Adipose tissue (tissue), 3 donors: ENCODE measurements around the gene TM2D1. TPM values are rescaled to one million over a fixed set of nuclear protein-coding genes. Genes with fewer than 3 reads are reported as not detected.

Experiments
- H3K27ac ChIP-seq: one replicate; pipeline ENCODE4 v1.5.1; 2013; ENCODE audit warnings: low read depth, low read length
- WGBS, 3 donors: extraction: QIAGEN DNeasy Blood & Tissue Kit; methylation state at CpG; one replicate each; pipeline ENCODE4 v1.1.7; 2013; 5-methylcytosine and 5-hydroxymethylcytosine counted together
- polyA plus RNA-seq, 3 donors: library from polyadenylated mRNA; stranded (reverse); fragments of 200-250 nt; gene quantifications; one replicate each; pipeline ENCODE4 v1.2.3, GENCODE V29; 2013
- donor health status: healthy with polysubstance abuse.
- donor health status: Bipolar disorder and iron deficiency.
- donor health status: healthy.

Gene TM2D1
- polyA plus RNA-seq, result 10 to 100 TPM; 18.4 to 29.0 (median 26.1) TPM

DNA sequence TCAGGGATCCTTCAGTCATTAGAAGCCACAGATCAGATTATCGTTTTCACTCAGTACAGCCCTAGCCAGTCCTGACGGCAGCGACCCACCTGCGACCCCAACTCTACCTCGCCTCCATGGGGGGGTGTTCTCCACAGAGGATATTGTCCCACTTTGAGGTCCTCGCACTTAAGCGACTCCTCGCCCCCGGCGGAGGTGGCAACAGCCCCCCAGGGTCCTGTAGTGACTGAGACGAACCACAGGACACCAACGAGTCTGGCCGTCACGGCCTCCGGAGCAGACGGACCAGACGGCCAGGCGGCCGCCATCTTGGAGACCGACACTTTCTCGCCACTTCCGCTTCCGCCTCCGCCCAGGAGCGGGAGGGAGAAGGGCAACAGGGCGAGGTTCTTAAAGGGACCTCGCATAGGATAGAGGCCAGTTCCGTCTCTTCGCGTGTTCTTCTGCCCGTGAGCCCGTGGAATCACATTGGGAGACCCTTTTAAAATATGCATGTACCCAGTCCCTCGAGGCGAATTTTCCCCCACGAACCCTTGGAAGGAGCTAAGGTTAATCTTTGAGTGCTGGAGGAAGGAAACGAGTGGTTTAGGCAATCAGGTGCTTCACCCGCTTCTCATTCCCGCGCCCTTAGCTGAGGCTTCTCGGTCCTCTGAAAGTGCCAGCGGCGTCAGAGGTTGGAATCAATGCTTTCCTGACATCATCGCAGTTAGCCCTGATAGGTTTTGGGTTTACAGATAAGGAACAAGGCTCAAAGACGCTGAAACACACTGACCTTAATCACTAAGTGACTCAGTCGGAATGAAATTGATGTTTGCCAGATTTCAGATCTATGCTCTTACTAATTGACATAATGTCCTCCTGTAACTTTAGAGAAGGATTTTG is at the start of gene TM2D1:
TM2D1 (minus strand) TSS at position 329 of the 882 bp plus-strand sequence; CDS start at position 308, 21 bp downstream.
- H3K27ac ChIP-seq, result peak within 1 kb of the TSS; percentile 34
- 0% methylated on average over 45 of the region's 45 CpGs for WGBS, 3 donors

DNA sequence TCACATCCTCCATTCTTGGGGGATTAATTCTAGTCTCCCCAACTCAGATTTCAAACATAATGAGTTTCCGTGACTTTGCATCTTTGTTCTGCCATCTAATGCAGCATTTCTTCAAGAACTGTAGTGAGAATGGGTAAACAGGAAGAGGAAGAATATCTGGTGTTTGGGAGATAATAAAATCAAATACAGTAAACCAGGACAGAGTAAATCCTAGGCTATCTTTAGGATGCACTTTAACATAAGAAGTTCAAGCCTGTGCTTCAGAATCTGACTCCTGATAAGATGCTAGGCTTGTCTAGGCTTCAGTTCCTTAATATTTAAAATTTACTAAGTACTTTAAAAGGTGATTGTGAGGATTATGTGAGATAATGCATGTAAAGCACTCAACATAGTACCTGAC is 45.2 kb upstream of the TM2D1 start:
- 97 to 100% (median 100%) methylated on average over 1 of the region's 1 CpG for WGBS, 3 donors
- H3K27ac ChIP-seq, result no peak overlapping the region

DNA sequence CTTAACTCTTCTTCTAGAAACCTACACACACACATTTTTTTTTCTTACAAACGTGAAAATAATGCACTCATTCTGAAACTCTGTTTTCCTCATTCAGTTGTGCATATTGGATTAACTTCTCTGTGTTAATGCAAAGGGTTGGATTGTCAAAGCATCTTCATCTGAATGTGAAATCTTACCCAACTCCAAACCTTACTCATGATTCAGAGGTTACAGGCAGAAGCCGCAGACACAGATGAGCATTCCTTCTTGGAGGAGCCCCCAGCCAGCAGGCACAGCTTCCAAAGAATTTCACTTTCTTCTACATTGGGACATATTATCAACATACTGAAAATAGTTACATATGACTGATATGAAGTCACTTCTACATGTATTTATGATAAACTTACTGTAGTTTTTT is 33.0 kb upstream of the TM2D1 start:
- WGBS, 3 donors, result 73 to 87% (median 79%) methylated on average over 2 of the region's 2 CpGs

DNA sequence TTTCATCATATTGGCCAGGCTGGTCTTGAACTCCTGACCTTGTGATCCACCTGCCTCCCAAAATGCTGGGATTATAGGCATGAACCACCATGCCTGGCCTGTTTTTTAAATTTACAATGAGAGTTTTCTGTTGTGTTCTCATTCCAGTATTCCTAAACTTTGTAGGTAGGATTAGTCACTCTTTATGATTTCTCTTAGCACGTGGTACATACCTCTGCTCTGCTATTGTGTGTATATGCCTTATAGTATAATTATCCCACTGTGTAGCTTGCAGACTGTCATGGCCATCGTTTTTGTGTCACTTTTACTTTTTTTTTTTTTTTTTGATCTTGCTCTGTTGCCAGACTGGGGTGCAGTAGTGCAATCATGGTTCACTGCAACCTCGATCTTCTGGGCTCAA is 31.8 kb upstream of the TM2D1 start:
- H3K27ac ChIP-seq, result no peak overlapping the region
- 69 to 92% (median 90%) methylated on average over 3 of the region's 3 CpGs for WGBS, 3 donors

More for the DNA sequence above, 33.0 kb upstream of the TM2D1 start:
- no peak overlapping the region for H3K27ac ChIP-seq

DNA sequence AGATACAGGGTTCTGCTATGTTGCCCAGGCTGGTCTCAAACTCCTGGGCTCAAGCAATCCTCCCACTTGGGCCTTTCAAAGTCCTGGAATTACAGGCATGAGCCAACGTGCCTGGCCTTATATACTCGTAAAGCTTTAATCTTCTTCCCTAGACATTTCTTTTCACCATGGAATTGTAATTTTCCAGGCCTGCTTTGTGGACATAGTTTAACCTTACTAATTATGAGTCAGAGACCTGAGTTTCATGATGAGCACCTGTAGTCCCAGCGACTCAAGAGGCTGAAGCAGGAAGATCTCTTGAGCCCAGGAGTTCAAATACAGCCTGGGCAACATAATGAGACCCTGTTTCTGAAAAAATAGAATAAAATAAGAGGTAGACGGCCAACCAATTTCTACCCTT is 29.6 kb upstream of the TM2D1 start:
- whole genome bisulfite sequencing, 3 donors, result 92 to 96% (median 95%) methylated on average over 4 of the region's 4 CpGs
- no peak overlapping the region for H3K27ac ChIP-seq

DNA sequence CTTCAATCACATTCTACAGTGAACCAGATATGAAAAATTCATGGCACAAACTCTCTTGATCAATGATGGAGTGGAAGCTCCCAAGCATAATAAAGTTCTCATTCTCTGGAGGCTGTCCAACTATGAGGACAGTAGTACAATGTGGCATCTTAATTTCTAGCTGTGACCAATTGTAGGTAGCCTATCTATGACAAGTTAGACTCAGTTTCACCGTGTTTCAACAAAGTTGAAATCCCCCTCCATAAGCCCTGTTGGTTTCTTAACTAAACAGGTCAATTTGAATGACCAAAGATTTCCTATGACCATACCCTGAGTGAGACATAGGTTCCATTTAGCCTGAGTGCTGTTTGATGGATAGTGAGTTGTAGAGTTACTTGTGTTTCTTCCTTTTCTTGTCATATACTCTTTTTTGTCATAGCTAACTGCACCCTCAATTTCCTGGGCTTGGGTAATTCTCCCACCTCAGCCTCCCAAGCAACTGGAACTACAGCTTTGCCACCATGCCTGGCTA is 29.1 kb upstream of the TM2D1 start:
- H3K27ac ChIP-seq, result no peak overlapping the region
- 85 to 97% (median 89%) methylated on average over 1 of the region's 1 CpG for WGBS, 3 donors

DNA sequence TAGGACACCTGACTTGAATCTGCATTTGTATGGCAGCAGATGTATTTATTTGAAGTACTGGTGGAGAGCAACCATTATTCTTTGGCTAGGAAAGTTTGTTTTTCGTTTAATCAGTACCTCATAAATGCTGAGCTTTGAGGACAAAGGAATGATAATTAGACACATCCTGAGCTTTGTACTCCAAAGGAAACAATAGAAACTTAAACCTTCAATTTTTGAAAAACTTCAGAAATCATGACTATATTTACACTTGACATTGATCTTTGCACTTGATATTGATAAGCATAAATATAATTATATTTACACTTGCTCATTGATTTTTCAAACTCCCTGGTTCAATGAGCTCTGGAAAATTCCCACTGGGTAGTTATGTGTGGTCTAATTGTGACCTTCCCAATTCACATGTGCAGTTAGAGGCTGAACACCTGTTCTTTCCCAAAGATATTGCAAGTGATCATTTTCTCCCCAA is 28.0 kb upstream of the TM2D1 start:
- WGBS, 3 donors, result 27 to 77% (median 60%) methylated on average over 1 of the region's 1 CpG

DNA sequence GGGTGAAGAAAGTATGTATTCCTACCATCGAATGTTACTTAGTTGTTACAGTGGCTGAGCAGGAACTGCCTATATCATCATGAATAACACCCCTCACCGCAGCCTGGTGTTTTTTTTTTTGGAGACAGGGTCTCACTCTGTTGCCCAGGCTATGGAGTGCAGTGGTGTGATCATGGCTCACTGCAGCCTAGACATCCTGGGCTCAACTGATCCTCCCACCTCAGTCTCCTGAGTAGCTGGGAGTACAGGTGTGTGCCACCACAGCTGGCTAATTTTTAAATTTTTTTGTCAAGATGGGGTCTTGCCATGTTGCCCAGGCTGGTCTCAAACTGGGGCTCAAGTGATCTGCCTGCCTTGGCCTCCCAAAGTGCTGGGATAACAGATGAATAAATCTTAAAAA is 24.6 kb upstream of the TM2D1 start:
- 94 to 98% (median 96%) methylated on average over 2 of the region's 2 CpGs for WGBS, 3 donors
- H3K27ac ChIP-seq, result no peak overlapping the region

More for the DNA sequence above, 28.0 kb upstream of the TM2D1 start:
- no peak overlapping the region for H3K27ac ChIP-seq

DNA sequence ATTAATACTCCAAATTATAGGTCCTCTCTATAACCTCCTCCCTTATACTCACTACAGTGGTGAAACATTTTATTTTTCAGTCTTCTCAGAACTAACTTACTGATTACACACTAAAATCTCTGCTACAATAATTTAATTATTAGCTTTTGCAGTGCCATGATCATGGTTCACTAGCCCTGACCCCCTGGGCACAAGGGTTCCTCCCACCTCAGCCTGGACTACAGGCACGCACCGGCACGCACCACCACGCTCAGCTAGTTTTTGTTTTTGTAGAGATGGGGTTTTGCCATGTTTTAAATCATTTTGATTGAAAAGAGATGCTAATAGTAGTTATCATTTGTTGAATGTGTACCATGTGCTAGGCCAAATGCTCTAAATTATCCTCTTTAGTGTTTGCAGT is 23.6 kb upstream of the TM2D1 start:
- H3K27ac ChIP-seq, result no peak overlapping the region
- WGBS, 3 donors, result 98 to 99% (median 98%) methylated on average over 4 of the region's 4 CpGs

DNA sequence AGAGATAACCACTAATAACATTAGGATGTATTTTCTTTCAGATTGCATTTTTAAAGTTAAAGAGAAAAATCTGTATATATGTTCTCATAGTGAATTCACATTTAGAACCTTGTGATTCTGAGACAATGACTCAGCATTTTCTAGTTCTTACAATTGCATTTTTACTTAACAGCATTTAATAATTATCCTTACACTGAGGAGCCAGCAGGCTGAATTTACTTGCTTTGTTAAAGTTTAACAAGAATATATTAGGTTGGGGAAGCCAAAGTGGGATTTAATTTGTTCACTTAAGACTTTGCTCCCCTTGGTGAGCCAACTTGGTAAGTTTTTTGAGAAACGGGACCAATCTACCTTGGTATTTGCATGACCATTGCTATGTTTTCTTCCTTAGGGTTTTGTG is 21.9 kb upstream of the TM2D1 start:
- 23 to 45% (median 35%) methylated on average over 1 of the region's 1 CpG for WGBS, 3 donors
- H3K27ac ChIP-seq, result no peak overlapping the region

DNA sequence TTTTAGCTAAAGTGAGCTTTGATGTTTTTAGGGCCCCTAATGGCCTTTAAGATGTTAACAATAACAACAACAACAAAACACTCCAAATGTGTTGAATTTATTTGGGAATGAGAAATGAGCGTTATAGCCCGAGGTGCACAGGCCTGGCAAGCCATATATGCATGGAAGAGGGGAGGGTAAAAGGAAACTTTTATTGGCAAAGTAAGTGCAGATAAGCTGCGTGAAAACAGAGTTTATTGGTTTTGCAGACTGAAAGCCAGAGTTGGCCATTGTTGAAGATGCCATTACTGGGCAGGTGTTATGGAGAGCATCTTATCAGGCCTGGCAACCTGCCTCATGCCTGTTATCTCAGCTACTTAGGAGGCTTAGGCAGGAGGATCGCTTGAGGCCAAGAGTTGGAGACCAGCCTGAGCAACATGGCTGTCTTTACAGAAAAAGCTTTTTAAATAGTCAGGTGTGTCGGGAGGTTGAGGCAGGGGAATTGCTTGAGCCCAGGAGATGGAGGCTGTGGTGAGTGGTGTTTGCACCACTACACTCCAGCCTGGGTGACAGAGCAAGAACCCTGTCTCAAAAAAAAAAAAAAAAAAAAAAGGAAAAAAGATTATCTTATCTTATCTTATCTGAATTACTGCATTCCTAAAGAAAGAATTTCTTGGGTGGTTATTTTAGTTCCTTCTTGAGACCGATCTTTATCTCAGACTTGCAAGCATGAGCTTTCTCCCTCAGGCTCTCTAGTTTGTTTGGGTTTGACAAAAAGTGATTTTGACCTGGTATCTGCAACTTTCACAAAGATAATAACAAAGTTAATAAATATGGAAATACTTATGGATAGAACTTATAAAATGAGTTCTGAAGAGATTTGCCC is 19.0 kb upstream of the TM2D1 start:
- WGBS, 3 donors, result 53 to 86% (median 86%) methylated on average over 6 of the region's 6 CpGs
- no peak overlapping the region for H3K27ac ChIP-seq

DNA sequence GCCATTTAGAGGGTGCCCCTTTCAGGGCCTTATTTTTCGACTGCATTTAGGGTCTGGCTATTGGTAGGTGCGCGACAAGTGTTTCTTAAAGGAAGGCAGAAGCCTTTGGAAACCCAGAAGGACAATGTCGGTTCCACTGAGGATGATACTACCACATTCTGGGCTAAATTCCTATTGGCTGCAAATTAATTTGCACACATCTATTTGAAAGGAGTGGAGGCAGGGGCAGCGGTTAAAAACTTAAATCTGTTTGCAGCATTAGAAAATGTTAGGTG is 18.4 kb upstream of the TM2D1 start:
- H3K27ac ChIP-seq, result no peak overlapping the region
- WGBS, 3 donors, result 36 to 63% (median 61%) methylated on average over 5 of the region's 5 CpGs

DNA sequence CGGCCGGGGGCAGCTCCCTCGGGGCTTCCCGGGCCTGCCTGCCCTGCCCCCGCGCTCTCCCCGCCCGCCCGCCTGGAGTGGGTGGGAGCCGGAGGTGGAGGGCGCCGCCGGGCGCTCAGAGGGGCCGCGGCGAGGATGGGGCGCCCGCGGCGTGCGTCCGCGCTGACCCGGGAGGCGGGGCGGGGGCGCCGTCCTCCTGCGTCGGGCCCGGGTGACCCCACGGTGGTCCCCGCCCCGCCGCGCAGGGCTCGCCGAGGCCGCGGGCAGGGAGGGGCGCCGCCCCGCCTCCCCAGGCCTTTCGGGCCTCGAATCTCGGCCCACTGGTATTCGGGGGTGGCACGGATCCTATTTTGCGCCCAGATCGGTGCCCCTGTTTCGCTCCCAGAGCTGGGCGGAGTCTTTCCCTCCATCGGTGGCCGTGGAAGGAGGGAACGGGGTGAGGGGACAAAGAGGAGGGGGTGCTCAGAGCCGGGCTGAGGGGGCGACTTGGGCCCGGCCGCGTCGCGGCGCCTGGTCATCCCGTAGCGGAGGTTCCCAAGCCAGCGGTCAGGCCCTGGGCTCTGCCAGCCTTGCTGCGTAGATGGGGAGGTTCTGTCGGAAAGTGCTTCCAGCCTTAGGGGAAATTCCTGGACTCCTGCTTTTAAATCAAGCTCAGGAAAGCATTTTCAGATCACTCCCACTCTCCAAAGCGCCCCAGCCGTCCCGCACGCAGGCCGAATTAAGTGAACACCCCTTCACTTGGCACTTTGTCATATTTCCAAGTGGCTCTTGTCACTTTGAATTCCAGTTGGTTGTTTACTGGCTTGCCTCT is 17.9 kb upstream of the TM2D1 start:
- WGBS, 3 donors, result 2 to 3% (median 2%) methylated on average over 47 to 74 of the region's 74 CpGs
- H3K27ac ChIP-seq, result peak overlapping the region; percentile 29

DNA sequence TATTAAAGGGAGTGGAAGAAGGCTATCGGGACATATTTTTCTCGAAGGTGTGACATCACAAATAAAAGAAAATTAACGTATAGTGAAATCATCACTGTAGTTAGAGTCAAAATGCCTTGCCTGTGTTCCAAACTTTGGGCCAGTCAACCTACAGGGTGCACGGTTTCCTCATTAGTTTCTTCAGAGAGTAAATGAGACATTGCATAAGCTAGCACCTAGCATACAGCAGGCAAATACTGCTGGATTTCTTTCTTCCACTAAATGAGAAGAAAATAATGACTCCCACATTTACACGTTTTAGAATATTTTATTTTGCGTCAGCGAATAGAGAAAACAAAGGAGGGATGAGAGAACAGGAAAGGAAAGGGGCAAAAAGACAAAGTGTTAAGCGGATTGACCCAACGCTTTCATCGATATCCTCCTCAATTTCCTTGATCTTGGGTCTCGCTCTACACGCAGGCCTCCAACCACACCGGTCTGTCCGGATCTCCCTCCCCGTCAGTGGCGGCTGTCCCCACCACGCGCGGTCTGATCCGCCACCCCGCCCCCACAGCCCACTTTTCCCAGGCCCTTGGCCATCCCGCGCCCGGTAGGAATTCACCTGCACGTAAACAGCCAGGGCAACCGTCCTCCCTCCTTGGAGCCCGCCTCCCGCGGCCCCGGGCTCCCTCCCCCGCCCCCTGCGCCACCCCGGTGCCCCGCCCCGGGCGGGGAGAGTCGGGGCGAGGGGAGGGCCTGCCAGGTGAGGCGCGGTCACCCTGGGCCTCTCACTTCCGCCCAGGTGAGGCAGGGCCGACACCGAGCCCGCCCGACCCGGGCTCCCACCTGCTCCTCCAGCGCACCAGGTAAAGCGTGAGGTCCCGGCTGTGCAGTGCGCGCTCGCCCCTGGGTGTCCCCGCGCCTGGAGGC is 17.0 kb upstream of the TM2D1 start, which contains the start of gene PATJ:
PATJ (plus strand) TSS at position 770 of the 909 bp plus-strand sequence. CDS start 20,413 bp downstream, outside the sequence.
- WGBS, 3 donors, result 3 to 5% (median 4%) methylated on average over 42 to 54 of the region's 54 CpGs
- H3K27ac ChIP-seq, result peak within 1 kb of the TSS; percentile 29

DNA sequence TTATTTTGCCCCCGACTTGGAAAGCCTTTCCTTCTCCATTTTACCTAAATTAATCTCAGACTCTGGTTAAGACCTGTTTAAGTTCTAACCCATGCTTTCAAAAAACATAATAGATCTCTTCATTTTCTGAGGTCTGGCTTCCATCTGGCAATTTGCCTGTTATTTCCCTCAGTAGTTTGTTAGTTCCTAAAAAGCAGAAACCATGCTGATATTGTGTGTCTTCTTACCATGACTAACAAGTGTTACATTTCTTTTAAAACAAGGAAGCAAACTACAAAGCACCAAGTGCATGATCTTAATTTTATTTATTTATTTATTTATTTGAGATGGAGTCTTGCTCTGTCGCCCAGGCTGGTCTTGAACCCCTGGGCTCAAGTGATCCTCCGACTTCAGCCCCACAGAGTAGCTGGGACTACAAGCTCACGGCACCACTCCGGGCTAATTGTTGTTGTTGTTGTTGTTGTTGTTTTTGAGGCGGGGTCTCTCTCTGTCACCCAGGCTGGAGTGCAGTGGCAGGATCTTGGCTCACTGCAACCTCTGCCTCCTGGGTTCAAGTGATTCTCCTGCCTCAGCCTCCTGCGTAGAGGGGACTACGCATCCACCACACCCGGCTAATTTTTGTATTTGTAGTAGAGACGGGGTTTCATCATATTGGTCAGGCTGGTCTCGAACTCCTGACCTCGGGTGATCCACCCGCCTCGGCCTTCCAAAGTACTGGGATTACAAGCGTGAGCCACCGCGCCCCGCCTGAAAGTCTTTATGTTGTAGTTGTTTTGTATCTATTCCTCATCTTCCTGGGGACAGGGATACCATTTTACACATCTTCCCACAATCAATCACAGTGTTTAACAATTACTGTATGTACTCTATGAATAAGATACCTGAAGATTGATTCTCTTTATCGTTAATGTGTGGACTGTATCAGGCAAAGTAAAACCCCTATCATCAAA is 16.1 kb upstream of the TM2D1 start:
- WGBS, 3 donors, result 89 to 92% (median 91%) methylated on average over 19 of the region's 19 CpGs
- H3K27ac ChIP-seq, result no peak overlapping the region

DNA sequence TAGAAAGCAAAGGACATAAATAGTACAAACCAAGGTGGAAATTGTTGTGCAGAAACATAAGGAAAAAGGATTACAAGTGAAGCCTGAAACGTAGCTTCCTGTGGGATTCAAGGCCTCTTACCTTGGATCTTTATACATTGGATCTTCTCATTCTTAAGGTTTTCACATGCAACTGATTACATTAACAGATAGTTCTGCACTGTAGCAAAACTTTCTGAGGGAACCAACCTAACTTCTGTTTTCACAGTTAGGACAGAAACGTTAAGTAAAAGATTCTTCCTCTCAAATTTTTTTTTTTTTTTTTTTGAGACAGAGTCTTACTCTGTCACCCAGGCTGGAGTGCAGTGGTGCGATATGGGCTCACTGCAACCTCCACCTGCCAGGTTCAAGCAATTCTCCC is 7.8 kb upstream of the TM2D1 start:
- H3K27ac ChIP-seq, result no peak overlapping the region
- 44 to 73% (median 49%) methylated on average over 3 of the region's 3 CpGs for WGBS, 3 donors
